Activated naive CD4-positive, alpha-beta T cell treated with anti-CD3 and anti-CD28 coated beads, Interleukin-2, amount 50 U/mL, for 72 hours (primary cell): Measurements from ENCODE around the gene NKAIN2. TPM values are rescaled to one million over a fixed set of nuclear protein-coding genes. Genes with fewer than 3 reads are reported as not detected.
"Not testable (repeated sequence)": the region's sequence is repeated elsewhere in the genome, so short reads cannot be mapped to it uniquely, and the experiment has no call there.

Experiments used
- ATAC-seq, 2 donors: fragments of 150-1000 bp; cut with Tn5 transposase; 2 replicates each; pipeline ENCODE4 v1.10.0; 2021; ENCODE audit warnings: mild to moderate bottlenecking in 2 of 2, moderate library complexity in 2 of 2
- DNase-seq, 2 donors: peaks; one replicate each; pipeline ENCODE4 v3.0.0; 2021 to 2022; ENCODE audit warnings: low spot score in 2 of 2
- H3K27ac Mint-ChIP-seq, 2 donors: one replicate each; pipeline ENCODE4 v1.8.0; 2022; ENCODE audit warnings: mild to moderate bottlenecking in 2 of 2, mixed read lengths in 2 of 2
- H3K36me3 Mint-ChIP-seq, 2 donors: one replicate each; pipeline ENCODE4 v1.8.0; 2022; ENCODE audit warnings: mixed read lengths in 2 of 2
- H3K9me3 Mint-ChIP-seq, 2 donors: one replicate each; pipeline ENCODE4 v1.8.0; 2022; ENCODE audit warnings: mixed read lengths in 2 of 2
- total RNA-seq, 2 donors: library from RNA; stranded (reverse); gene quantifications; one replicate each; pipeline ENCODE4 v1.2.3, GENCODE V29; 2022

Gene NKAIN2
- total RNA-seq, 2 donors from 2014 or later, result not detected

DNA sequence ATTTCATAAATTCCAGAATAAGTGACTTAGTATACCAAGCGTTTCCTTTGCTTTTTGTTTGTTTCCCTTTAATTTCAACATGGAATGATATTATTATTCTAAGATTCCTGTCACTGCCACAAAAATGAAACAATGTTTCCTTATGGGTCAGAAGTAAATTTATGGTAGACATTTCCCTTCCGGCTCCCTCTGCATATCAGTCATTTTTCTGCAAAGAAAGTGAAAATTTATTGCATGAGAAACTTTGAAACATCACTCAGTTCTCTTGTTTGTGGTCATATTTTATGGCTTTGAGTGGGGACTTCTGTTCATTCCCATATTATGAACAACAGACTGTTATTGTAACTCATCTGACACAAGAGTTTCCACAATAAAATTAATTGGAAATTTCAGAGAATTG is 97.8 kb downstream of the NKAIN2 start:
- ATAC-seq, result no peak
- Mint-ChIP-seq H3K36me3 (no peaks in the 10 kb centered on the region), H3K27ac (no peak overlapping the region), H3K9me3 (peaks cover 0 to 6% of the 10 kb centered on the region in 2 donors)
- no peak for DNase-seq

DNA sequence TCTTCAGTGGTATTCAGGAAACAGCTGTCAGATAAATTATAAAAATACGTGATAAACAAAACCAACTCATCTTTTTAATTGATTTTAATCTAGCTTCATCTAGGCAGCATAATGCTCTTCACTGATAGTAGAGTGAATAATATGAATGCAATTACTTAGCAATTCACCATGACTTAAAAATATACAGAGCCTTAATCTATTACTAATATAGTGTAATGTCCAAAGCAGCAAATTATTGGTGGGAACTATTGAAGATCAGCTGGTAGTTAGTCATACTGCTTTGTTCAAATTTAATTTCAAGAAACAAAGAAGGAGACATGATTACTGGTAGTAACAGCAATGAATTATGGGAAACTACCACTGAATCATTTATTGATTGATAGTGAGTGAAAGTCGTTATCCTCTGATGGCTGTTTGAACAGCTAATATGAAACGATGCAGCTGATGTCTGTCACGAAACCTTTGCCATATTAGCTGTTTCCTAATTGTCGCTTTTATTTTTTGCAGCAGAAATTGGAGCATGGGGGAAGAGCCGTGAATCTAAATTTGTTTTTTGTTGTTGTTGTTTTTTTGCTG is 99.2 kb downstream of the NKAIN2 start:
- H3K36me3 Mint-ChIP-seq, result no peaks in the 10 kb centered on the region
- H3K9me3 Mint-ChIP-seq, result peaks cover 0 to 6% of the 10 kb centered on the region in 2 donors
- DNase-seq (no peak), ATAC-seq (no peak)
- H3K27ac Mint-ChIP-seq, result no peak overlapping the region

DNA sequence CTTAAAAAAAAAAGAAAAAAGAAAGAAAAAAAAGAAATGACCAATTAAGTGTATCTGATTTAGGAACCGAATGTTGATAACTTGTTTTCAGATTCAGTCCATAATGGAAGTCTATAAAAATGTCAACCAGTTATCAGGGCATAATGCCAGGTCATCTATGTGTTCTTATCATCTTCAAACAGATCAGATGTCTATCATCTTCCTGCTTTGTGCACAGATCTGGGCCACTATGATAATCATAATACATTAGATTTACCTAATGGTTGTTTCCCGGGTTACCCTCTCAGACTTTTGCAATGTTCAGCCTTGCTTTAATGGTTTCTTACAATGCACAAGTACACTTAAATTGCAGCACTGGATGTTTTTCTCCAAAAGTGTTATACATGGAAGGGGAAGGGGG is 100.6 kb downstream of the NKAIN2 start:
- peaks cover 0 to 7% of the 10 kb centered on the region in 2 donors for H3K9me3 Mint-ChIP-seq
- no peak overlapping the region for H3K27ac Mint-ChIP-seq
- no peak for ATAC-seq
- H3K36me3 Mint-ChIP-seq, result no peaks in the 10 kb centered on the region
- DNase-seq, result no peak

DNA sequence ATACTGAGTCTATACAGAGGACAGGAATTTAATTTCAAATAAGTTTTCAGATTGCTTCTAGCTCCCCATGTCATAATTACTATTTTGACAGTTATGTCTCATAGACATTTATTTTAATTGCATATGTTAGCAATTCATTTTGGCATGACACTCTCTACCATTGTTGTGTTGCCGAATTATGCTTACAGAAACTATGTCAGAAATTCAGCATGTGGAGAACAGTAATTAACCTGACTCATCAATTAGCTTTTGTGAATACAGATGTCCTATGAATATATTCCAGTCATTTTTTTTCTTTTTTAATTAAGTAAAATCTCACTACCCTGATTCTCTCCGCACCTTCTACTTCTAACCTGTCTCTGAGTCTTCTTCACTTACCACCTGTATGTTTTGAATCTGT is 105.1 kb downstream of the NKAIN2 start:
- peaks cover 0 to 5% of the 10 kb centered on the region in 2 donors for H3K9me3 Mint-ChIP-seq
- no peak overlapping the region for H3K27ac Mint-ChIP-seq
- ATAC-seq, result no peak
- no peak for DNase-seq
- H3K36me3 Mint-ChIP-seq, result no peaks in the 10 kb centered on the region

DNA sequence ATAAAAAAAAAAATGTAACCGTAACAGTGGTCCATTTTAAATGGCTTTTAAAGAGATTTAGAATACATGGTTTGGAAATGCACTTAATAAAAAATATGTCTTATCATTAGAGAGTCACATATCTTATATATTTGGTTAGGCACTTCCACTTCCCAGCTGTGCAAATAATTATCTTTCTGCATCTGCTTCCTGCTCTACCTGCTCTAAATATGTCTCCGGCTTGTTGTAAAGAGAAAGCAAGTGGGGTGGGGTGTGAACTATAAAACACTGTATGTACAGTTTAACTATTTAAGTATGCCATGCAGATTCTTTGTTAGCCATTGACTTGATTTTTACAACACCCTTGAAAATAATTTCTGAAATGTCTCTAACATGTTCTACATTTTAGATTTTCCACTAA is 106.3 kb downstream of the NKAIN2 start:
- Mint-ChIP-seq H3K36me3 (no peaks in the 10 kb centered on the region), H3K9me3 (peaks cover 0 to 5% of the 10 kb centered on the region in 2 donors), H3K27ac (no peak overlapping the region)
- DNase-seq, result no peak
- no peak for ATAC-seq

DNA sequence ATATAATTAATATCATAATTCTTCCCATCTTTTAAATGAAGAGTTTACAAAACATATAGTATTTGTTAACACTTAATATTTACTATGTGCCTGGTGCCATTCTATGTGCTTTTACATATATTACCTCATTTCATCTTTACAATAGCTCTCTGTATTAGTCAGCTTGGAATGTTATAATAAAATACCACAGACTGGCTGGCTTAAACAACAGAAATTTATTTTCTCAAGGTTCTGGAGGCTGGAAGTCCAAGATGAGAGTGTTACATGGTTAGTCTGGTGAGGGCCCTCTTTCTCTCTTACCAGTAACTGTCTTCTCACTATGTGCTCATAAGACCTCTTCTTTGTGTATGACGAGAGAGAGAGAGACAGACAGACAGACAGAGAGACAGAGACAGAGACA is 110.2 kb downstream of the NKAIN2 start:
- H3K9me3 Mint-ChIP-seq, result peaks cover 0 to 5% of the 10 kb centered on the region in 2 donors
- H3K36me3 Mint-ChIP-seq, result no peaks in the 10 kb centered on the region
- ATAC-seq (no peak), DNase-seq (no peak)
- H3K27ac Mint-ChIP-seq, result no peak overlapping the region

DNA sequence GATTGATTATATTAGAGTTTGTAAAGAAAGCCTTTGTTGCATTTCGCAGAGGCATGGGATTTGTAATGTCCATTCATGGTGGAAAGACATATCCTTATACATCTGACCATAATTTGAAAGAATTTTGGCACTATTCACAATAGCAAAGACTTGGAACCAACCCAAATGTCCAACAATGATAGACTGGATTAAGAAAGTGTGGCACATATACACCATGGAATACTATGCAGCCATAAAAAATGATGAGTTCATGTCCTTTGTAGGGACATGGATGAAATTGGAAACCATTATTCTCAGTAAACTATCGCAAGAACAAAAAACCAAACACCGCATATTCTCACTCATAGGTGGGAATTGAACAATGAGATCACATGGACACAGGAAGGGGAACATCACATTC is 119.7 kb downstream of the NKAIN2 start:
- not testable (repeated sequence) for ATAC-seq, H3K36me3 Mint-ChIP-seq, H3K9me3 Mint-ChIP-seq, H3K27ac Mint-ChIP-seq, DNase-seq

DNA sequence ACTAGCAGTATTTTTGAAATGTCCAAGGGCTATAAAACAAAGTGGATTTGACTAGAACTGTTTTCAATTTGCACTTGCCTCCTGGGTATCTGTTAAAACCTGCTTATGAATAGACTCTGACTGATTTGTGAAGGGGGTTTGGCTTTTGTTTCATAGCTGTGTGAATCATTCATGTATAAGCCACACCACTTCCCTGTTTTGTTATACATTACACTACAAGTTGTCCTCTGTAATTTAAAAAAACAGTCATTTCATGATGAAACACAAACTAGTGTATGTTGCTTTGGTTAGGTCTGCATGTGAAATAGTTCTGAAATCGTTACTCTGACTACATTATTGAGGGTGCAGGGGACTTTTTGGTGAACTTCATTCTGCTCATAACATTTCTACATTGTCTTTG is 121.7 kb downstream of the NKAIN2 start:
- peak in 1 of 2 donors; percentile 77 for ATAC-seq
- no peak overlapping the region for H3K27ac Mint-ChIP-seq
- peaks cover 0 to 4% of the 10 kb centered on the region in 2 donors for H3K9me3 Mint-ChIP-seq

DNA sequence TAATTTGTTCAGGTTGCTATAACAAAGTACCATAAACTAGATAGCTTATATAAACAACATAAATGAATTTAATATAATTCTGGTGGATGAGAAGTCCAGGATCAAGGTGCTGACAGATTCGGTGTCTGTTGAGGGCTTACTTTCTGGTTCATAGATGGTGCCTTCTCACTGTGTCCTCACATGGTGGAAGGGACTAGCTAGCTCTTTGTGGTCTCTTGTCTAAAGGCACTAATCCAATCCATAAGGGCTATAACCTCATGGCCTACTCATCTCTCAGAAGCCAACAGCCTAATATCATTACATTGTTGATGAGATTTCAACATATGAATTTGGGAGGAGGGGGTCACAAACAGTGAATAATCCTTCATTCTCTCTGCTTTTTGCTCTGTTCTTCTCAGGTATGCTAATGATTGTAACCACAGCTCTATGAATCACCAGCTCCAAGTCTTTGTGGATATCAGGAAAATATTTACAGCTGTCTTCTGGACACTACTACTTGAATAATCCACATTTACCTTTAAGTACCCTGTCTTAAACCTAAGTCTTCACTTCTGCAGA is 122.3 kb downstream of the NKAIN2 start:
- no peak overlapping the region for H3K27ac Mint-ChIP-seq
- no peak for ATAC-seq
- DNase-seq, result no peak
- H3K36me3 Mint-ChIP-seq, result no peaks in the 10 kb centered on the region
- H3K9me3 Mint-ChIP-seq, result peaks cover 0 to 4% of the 10 kb centered on the region in 2 donors

More for the DNA sequence above, 121.7 kb downstream of the NKAIN2 start:
- no peak for DNase-seq
- no peaks in the 10 kb centered on the region for H3K36me3 Mint-ChIP-seq

DNA sequence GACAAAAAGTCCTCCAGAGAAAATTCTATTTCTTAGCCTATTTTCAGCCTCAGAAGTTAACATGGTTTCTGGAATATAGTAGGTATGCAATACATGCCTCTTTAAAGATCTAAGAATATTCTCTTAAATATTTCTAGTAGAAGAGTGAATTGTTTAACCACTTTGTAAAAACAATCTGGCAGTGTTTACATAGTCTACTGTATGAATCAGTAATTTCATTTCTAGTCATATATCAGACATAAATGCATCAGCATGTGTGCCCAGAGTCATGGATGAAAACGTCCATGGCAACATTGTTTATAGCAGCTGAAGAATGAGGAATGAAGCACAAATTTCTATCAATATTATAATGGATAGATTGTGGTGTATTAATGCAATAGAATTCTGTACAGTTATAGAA is 124.9 kb downstream of the NKAIN2 start:
- no peak overlapping the region for H3K27ac Mint-ChIP-seq

DNA sequence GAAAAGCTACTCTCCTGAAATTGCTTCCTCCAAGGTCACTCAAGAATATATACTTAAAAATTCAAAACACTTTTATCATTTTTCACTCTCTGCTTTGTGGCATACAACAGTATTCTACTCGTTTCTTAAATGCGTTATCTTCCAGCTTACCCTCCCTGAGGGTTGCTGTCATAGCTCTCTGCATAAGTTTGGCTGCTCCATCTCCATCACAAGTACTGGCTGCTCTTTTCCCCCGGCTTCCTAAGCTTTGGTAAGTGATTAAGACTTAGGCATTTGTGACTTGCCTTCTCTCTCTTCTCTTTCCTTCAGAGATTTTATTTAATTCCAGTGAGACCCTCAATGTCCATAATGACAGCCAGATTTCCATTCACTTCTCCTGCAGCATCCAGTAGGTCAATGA is 128.3 kb downstream of the NKAIN2 start:
- ATAC-seq (no peak), DNase-seq (no peak)
- H3K27ac Mint-ChIP-seq, result no peak overlapping the region
- H3K36me3 Mint-ChIP-seq, result no peaks in the 10 kb centered on the region
- H3K9me3 Mint-ChIP-seq, result peaks cover 4% of the 10 kb centered on the region in 2 donors

More for the DNA sequence above, 124.9 kb downstream of the NKAIN2 start:
- ATAC-seq (no peak), DNase-seq (no peak)
- Mint-ChIP-seq H3K9me3 (peaks cover 0 to 4% of the 10 kb centered on the region in 2 donors), H3K36me3 (no peaks in the 10 kb centered on the region)

DNA sequence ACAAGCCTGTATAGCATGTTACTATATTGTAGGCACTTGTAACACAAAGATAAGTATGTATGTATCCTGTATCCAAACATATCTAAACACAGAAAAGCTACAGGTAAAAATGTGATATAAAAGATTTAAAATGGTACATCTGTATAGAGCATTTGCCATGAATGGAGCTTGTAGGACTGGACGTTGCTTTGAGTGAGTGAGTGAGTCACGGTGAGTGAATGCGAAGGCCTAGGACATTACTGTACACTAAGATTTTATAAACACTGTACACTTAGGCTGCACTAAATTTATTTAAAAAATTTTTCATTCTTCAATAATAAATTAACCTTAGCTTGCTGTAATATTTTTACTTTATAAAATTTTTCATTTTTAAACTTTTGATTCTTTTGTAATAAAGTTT is 136.9 kb downstream of the NKAIN2 start:
- Mint-ChIP-seq H3K36me3 (no peaks in the 10 kb centered on the region), H3K9me3 (no peaks in the 10 kb centered on the region), H3K27ac (no peak overlapping the region)
- ATAC-seq (no peak), DNase-seq (no peak)

DNA sequence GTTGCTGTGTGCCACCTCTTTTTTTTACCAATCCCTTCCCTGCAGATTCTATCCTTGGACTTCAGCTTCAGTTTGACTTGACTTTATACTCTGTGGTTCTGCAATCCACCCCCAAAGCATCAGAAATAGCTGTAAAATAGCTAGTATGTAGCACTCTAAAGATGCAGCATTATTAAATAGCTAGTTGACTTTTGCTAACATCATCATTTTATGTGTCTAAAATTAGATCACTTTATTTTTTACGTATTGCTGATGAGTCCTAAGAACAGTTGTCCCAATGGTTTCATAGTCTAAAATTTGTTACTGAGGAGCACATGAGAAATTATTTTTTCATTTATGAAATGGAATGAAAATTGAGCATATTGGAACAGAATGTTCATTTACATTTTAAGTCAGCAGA is 138.2 kb downstream of the NKAIN2 start:
- no peak for ATAC-seq
- H3K9me3 Mint-ChIP-seq, result no peaks in the 10 kb centered on the region

DNA sequence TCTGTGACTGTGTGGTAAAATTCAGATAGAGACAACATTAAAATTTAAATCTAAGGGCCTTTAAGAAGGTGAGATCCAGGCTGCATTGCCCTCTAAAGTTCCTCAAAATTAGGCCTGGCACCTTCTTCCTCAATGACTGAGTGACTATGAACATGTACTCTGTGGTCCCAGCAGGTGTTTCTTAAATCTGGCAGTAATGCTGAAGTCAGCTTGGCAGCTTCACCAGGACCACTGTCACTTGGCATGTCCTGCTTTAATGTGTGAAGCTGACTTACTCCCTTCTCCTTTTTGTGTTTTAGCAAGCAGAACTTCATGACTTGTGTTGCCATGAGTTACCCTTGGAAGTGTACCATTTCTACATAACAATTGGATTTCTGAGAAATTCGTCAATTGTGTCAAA is 141.7 kb downstream of the NKAIN2 start:
- DNase-seq (no peak), ATAC-seq (no peak)
- Mint-ChIP-seq H3K27ac (no peak overlapping the region), H3K36me3 (no peaks in the 10 kb centered on the region), H3K9me3 (peaks cover 0 to 4% of the 10 kb centered on the region in 2 donors)

More for the DNA sequence above, 138.2 kb downstream of the NKAIN2 start:
- no peaks in the 10 kb centered on the region for H3K36me3 Mint-ChIP-seq
- no peak for DNase-seq
- H3K27ac Mint-ChIP-seq, result no peak overlapping the region

DNA sequence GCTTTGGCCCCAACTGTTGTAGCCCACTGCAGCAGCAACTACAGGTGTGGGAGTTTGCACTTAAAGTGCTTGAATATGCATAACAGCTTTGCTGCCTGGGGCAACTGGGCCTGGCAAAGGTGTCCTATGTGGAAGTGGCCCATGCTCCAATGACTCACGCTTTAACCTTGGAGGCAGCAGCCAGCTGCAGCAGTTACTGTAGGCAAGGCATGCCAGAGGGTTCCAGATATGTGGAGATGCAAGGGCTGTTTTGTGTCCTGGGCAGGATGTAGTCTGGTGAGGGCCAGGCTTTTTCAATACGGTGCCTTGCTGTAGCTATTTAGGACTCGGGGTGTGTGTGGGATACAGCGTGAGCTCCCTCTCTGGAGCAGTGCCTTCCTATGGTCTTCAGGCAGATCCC is 150.3 kb downstream of the NKAIN2 start:
- H3K9me3 Mint-ChIP-seq, result peaks cover 18 to 25% of the 10 kb centered on the region in 2 donors
- no peak for ATAC-seq
- DNase-seq, result no peak
- peaks cover 0 to 5% of the 10 kb centered on the region in 2 donors for H3K36me3 Mint-ChIP-seq
- no peak overlapping the region for H3K27ac Mint-ChIP-seq

DNA sequence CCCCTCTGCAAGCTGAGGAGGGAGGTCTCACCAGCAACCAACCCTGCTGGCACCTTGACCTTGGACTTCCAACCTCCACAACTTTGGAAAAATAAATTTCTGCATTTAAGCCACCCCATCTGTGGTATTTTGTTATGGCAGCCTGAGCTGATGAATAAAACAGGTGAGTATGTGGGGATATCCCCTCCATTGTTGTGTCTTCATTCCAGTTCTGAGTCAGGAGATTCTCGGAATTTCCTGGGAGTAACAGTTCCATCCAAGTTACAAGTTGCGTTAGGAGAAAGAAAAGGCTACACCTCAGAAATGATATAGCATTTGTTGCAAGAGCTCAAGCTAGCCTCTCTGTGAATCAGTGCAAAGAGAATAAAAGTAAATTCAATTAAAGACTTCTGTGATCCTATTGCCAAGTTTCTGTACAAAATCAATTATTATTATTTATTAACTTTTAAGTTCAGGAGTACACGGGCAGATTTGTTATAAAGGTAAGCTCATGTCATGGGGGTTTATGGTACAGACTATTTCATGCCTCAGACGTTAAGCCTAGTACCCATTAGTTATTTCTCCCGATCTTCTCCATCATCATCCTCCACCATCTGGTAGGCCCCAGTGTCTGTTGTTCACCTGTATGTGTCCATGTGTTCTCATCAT is 153.0 kb downstream of the NKAIN2 start:
- DNase-seq (no peak), ATAC-seq (no peak)
- no peak overlapping the region for H3K27ac Mint-ChIP-seq
- peaks cover 18 to 23% of the 10 kb centered on the region in 2 donors for H3K9me3 Mint-ChIP-seq
- peaks cover 0 to 5% of the 10 kb centered on the region in 2 donors for H3K36me3 Mint-ChIP-seq

DNA sequence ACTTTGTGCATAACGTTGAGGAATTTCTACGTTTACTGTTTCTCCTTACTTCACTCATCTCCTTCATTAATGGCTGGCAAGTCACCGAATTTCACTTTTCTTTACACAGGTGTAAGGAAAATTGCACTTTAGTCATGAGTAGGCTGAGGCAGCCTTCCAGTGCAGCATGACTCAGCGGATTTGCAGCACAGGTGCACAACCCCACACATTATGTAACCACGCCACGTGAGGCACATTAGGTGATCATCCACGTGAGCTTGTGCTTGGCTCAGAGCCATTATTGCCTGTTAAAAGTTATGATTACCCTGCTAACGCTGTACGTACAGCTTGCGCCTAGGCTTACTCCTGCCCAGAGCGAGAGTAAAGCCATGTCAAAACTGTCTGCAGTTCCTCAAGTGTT is 158.8 kb downstream of the NKAIN2 start:
- DNase-seq (no peak), ATAC-seq (no peak)
- Mint-ChIP-seq H3K36me3 (no peaks in the 10 kb centered on the region), H3K9me3 (peaks cover 10 to 18% of the 10 kb centered on the region in 2 donors), H3K27ac (no peak overlapping the region)

DNA sequence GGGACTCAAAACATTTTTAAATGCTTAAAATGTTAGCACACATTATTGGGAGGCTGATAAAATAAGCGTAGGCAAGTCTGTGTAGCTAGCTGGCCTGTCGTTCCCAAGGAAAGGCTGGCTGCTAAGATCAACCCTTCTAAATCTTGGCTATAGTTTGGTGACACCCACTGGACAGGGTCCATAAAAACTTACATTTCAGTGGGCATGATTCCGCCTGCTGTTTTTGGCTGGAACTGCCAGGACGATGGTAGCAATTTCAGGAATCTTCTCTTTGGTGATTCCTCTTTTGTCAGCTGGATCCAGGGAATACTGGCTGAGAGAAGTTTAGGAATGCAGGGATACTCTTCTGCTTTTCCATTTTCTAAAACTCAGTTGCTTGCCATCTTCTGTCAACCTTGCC is 162.2 kb downstream of the NKAIN2 start:
- ATAC-seq, result no peak
- DNase-seq, result no peak
- Mint-ChIP-seq H3K36me3 (no peaks in the 10 kb centered on the region), H3K27ac (no peak overlapping the region), H3K9me3 (peaks cover 5 to 6% of the 10 kb centered on the region in 2 donors)
